Endothelial cell of umbilical vein (primary cell): ENCODE measurements around the gene FGF19. TPM values are rescaled to one million over a fixed set of nuclear protein-coding genes. Genes with fewer than 3 reads are reported as not detected.

Experiments used
- BruUV-seq: library from RNA; stranded (reverse); fragments of 400-500 nt; replicated peaks from 2 replicates; lab custom pipeline; 2021; lab: Mats Ljungman, UMichigan
- CTCF ChIA-PET: fragments of 300-600, 350-600 bp; sonication (Branson Sonifier 250); formaldehyde crosslinking; loops from one replicate; lab custom pipeline; 2021; ENCODE audit warnings: antibody characterized with exemption, inconsistent platforms; lab: Charles Lee
- POLR2A ChIA-PET: fragments of 300-600, 350-600 bp; sonication (Branson Sonifier 250); formaldehyde crosslinking; loops from one replicate; lab custom pipeline; 2021; ENCODE audit warnings: antibody characterized with exemption, inconsistent platforms; lab: Charles Lee
- DNase-seq: peaks from one replicate; pipeline ENCODE4 v3.0.0-alpha.2; 2011; ENCODE audit warnings: low read depth, low spot score
- FAIRE-seq: peaks from 2 replicates; lab custom pipeline; 2011; peaks lifted over from hg19 to GRCh38; lab: Jason Lieb, UNC
- H2AFZ ChIP-seq: 2 replicates; pipeline ENCODE4 v1.6.0; 2012; ENCODE audit warnings: low read depth, low read length, control low read depth, inconsistent platforms
- H3K27ac ChIP-seq: 2 replicates; pipeline ENCODE4 v1.5.1; 2011; ENCODE audit warnings: low read depth, mild to moderate bottlenecking, control low read depth, low read length, moderate library complexity; ENCODE audit not compliant: insufficient read depth
- H3K27me3 ChIP-seq, 2 experiments: 2 replicates each; pipeline versions ENCODE4 v1.6.0 to v1.6.1; 2011; ENCODE audit warnings: low read length in 2 of 2, mixed read lengths in 1 of 2; ENCODE audit not compliant: control insufficient read depth in 2 of 2, insufficient read depth in 2 of 2
- H3K36me3 ChIP-seq, 2 experiments: 2 replicates in 1 of 2; 3 replicates in 1 of 2; pipeline ENCODE4 v1.5.1; 2011; ENCODE audit warnings: low read length in 2 of 2, mild to moderate bottlenecking in 1 of 2, moderate library complexity in 1 of 2; ENCODE audit not compliant: control insufficient read depth in 2 of 2, insufficient read depth in 2 of 2; ENCODE audit errors: extremely low read depth in 1 of 2
- H3K4me1 ChIP-seq: 3 replicates; pipeline ENCODE4 v1.5.1; 2011; ENCODE audit warnings: mild to moderate bottlenecking, low read length; ENCODE audit not compliant: control insufficient read depth, insufficient read depth; ENCODE audit errors: extremely low read depth
- H3K4me2 ChIP-seq: 2 replicates; pipeline ENCODE4 v1.6.1; 2011; ENCODE audit warnings: low read length, control low read depth, mixed read lengths; ENCODE audit not compliant: insufficient read depth
- H3K4me3 ChIP-seq, 3 experiments: fragments of 200-600 bp in 1 of 3; sonication (generic), shearing (Covaris generic) in 1 of 3; replicated peaks in 1 of 3; 2 replicates each; pipeline ENCODE4 v1.5.1; 2011 to 2016; ENCODE audit warnings: control low read depth in 3 of 3, low read length in 3 of 3, mild to moderate bottlenecking in 2 of 3, inconsistent platforms in 1 of 3, low read depth in 1 of 3, moderate library complexity in 1 of 3; ENCODE audit not compliant: insufficient read depth in 1 of 3
- H3K79me2 ChIP-seq: 2 replicates; pipeline ENCODE4 v1.6.0; 2012; ENCODE audit warnings: low read length, inconsistent platforms; ENCODE audit not compliant: control insufficient read depth, insufficient read depth
- H3K9ac ChIP-seq: replicated peaks from 2 replicates; pipeline ENCODE3; 2011; ENCODE audit warnings: low read length, control low read depth; ENCODE audit not compliant: insufficient read depth; ENCODE audit errors: extremely low read depth
- H3K9me1 ChIP-seq: replicated peaks from 3 replicates; pipeline ENCODE4 v1.6.0; 2011; ENCODE audit warnings: mild to moderate bottlenecking, low read length; ENCODE audit not compliant: control insufficient read depth, insufficient read depth; ENCODE audit errors: extremely low read depth
- H3K9me3 ChIP-seq: replicated peaks from 2 replicates; pipeline ENCODE4 v1.5.1; 2012; ENCODE audit warnings: low read length, inconsistent platforms; ENCODE audit not compliant: control insufficient read depth, insufficient read depth
- H4K20me1 ChIP-seq: replicated peaks from 2 replicates; pipeline ENCODE3; 2011; ENCODE audit warnings: mild to moderate bottlenecking, low read length; ENCODE audit not compliant: control insufficient read depth, insufficient read depth; ENCODE audit errors: extremely low read depth
- GATA2 ChIP-seq: IDR thresholded peaks from 2 replicates; pipeline ENCODE4 v1.7.0; 2011; ENCODE audit warnings: low read depth, mild to moderate bottlenecking, moderate library complexity, mixed read lengths, low read length; ENCODE audit not compliant: insufficient read length, insufficient read depth
- MYC ChIP-seq: IDR thresholded peaks from one replicate; pipeline ENCODE4 v1.6.1; 2011; ENCODE audit warnings: mild to moderate bottlenecking, low read depth, low read length
- POLR2A ChIP-seq: IDR thresholded peaks from 2 replicates; pipeline ENCODE4 v1.6.1; 2012; ENCODE audit warnings: low read depth, mild to moderate bottlenecking, control low read depth, low read length
- POLR2AphosphoS5 ChIP-seq: IDR thresholded peaks from 2 replicates; pipeline ENCODE4 v1.6.1; 2012; ENCODE audit warnings: low read depth, mild to moderate bottlenecking, control low read depth, low read length, moderate library complexity; ENCODE audit not compliant: insufficient read depth
- dilution Hi-C: fragments of 300-500 bp; cut with MboI; formaldehyde crosslinking; loops from one replicate; pipeline ENCODE4 v1.15.0; 2019; ENCODE audit warnings: low sequenced_read_pairs; ENCODE audit not compliant: extremely low pct_ligation_motif_present
- intact Hi-C: fragments of 100-400 bp; cut with micrococcal nuclease; formaldehyde crosslinking; loops from one replicate; pipeline ENCODE4 v1.10.0; 2022
- polyA plus RNA-seq, 4 experiments: library from polyadenylated mRNA; depleted of rRNA in 3 of 4; stranded (reverse) in 3 of 4; unstranded in 1 of 4; fragments of >200 nt; gene quantifications; 2 replicates each; pipeline versions ENCODE4 v1.2.1 to v1.2.3, GENCODE V29; 2011 to 2012; ENCODE audit warnings: missing spikeins in 1 of 4
- total RNA-seq: library from RNA; stranded (reverse); gene quantifications from 2 replicates; pipeline ENCODE4 v1.2.3, GENCODE V29; 2021
- TF ChIP-seq, protein P1 (sequence below), 2 donors: IDR thresholded peaks; 1 replicate in 1 of 2; 2 replicates in 1 of 2; pipeline ENCODE4 v1.5.1; 2011; ENCODE audit warnings: low read length in 2 of 2, mild to moderate bottlenecking in 2 of 2, moderate library complexity in 2 of 2, control low read depth in 1 of 2, inconsistent platforms in 1 of 2, low read depth in 1 of 2; ENCODE audit not compliant: insufficient read depth in 1 of 2; ENCODE audit errors: extremely low read depth in 1 of 2

FGF19 gene
- total and polyA plus RNA-seq, 2 donors (not counting 3 experiments of a cell fraction or from before 2014, with no cell fraction given): 0.03 TPM; not detected in 1

DNA sequence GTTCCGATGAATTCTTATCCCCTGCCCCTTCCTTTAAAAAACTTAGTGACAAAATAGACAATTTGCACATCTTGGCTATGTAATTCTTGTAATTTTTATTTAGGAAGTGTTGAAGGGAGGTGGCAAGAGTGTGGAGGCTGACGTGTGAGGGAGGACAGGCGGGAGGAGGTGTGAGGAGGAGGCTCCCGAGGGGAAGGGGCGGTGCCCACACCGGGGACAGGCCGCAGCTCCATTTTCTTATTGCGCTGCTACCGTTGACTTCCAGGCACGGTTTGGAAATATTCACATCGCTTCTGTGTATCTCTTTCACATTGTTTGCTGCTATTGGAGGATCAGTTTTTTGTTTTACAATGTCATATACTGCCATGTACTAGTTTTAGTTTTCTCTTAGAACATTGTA, 50.8 kb downstream of the FGF19 start:
- Histone ChIP-seq H3K9me1 (no peaks in the 10 kb centered on the region), H3K9ac (no peak overlapping the region), H3K9me3 (no peaks in the 10 kb centered on the region), H3K27me3 (no peaks in the 10 kb centered on the region), H3K36me3 (peaks cover 23 to 31% of the 10 kb centered on the region in 2 experiments), H3K4me1 (peaks cover 2% of the 10 kb centered on the region), H3K4me2 (no peak overlapping the region), H4K20me1 (no peaks in the 10 kb centered on the region), H3K79me2 (peaks cover 21% of the 10 kb centered on the region), H3K4me3 (no peak overlapping the region), H3K27ac (no peak overlapping the region), H2AFZ (no peak overlapping the region)
- intact Hi-C loops: no loop called here
- TF ChIP-seq MYC (no peak), POLR2A (peak; percentile 70)
- TF ChIP-seq, protein P1, sequence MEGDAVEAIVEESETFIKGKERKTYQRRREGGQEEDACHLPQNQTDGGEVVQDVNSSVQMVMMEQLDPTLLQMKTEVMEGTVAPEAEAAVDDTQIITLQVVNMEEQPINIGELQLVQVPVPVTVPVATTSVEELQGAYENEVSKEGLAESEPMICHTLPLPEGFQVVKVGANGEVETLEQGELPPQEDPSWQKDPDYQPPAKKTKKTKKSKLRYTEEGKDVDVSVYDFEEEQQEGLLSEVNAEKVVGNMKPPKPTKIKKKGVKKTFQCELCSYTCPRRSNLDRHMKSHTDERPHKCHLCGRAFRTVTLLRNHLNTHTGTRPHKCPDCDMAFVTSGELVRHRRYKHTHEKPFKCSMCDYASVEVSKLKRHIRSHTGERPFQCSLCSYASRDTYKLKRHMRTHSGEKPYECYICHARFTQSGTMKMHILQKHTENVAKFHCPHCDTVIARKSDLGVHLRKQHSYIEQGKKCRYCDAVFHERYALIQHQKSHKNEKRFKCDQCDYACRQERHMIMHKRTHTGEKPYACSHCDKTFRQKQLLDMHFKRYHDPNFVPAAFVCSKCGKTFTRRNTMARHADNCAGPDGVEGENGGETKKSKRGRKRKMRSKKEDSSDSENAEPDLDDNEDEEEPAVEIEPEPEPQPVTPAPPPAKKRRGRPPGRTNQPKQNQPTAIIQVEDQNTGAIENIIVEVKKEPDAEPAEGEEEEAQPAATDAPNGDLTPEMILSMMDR (IDR thresholded peaks at IDR 0.05; ENCODE audit: extremely low read depth in 1 of 2, insufficient read depth in 1 of 2, low read depth in 1 of 2, low read length in 2 of 2): no peak
- FAIRE-seq (no peak), DNase-seq (no peak)
- BruUV-seq: no TSS peak
- dilution Hi-C loops: loop anchor here (25.0 kb wide), 1 partner anchor 541 kb away; no protein-coding TSS in a partner anchor
- POLR2A ChIA-PET: no interaction called here
- CTCF ChIA-PET: interaction anchor here (1.0 to 1.8 kb wide), 3 partner anchors 8 to 551 kb away, joined by 3 to 4 read pairs (median 4); no protein-coding TSS in a partner anchor

DNA sequence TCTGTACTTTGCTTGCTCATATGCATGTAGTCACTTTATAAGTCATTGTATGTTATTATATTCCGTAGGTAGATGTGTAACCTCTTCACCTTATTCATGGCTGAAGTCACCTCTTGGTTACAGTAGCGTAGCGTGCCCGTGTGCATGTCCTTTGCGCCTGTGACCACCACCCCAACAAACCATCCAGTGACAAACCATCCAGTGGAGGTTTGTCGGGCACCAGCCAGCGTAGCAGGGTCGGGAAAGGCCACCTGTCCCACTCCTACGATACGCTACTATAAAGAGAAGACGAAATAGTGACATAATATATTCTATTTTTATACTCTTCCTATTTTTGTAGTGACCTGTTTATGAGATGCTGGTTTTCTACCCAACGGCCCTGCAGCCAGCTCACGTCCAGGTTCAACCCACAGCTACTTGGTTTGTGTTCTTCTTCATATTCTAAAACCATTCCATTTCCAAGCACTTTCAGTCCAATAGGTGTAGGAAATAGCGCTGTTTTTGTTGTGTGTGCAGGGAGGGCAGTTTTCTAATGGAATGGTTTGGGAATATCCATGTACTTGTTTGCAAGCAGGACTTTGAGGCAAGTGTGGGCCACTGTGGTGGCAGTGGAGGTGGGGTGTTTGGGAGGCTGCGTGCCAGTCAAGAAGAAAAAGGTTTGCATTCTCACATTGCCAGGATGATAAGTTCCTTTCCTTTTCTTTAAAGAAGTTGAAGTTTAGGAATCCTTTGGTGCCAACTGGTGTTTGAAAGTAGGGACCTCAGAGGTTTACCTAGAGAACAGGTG, 51.8 kb downstream of the FGF19 start:
- intact Hi-C loops: no loop called here
- Histone ChIP-seq H3K4me1 (no peaks in the 10 kb centered on the region), H3K4me3 (no peak overlapping the region), H3K9me1 (no peaks in the 10 kb centered on the region), H3K9me3 (no peaks in the 10 kb centered on the region), H4K20me1 (no peaks in the 10 kb centered on the region), H3K36me3 (peaks cover 26 to 32% of the 10 kb centered on the region in 2 experiments), H3K27me3 (no peaks in the 10 kb centered on the region), H2AFZ (no peak overlapping the region), H3K9ac (no peak overlapping the region), H3K27ac (no peak overlapping the region), H3K4me2 (no peak overlapping the region), H3K79me2 (peaks cover 31% of the 10 kb centered on the region)
- no TSS peak for BruUV-seq
- FAIRE-seq (no peak), DNase-seq (no peak)
- CTCF ChIA-PET: no interaction called here
- TF ChIP-seq GATA2: no peak
- peak; percentile 11 for TF ChIP-seq POLR2AphosphoS5
- POLR2A ChIA-PET: interaction anchor here (0.6 kb wide), 1 partner anchor 49 kb away, joined by 6 read pairs; no protein-coding TSS in a partner anchor
- dilution Hi-C loops: loop anchor here (25.0 kb wide), 1 partner anchor 540 kb away; no protein-coding TSS in a partner anchor
